GM04503 (cell line): ENCODE results near the gene SDK1.

ENCODE experiments used
- DNase-seq: peaks from one replicate; pipeline ENCODE4 v3.0.0-alpha.2; 2012; ENCODE audit warnings: low read depth

The SDK1 gene

GRCh38 chr7:3283130-3283704 is 17.8 kb upstream of the SDK1 start:
- no peak for DNase-seq

GRCh38 chr7:3285652-3286051 is 15.4 kb upstream of the SDK1 start:
- no peak for DNase-seq

GRCh38 chr7:3289996-3290395 is 11.1 kb upstream of the SDK1 start:
- no peak for DNase-seq

- no peak for DNase-seq
These were observed 8.4 kb upstream of the SDK1 start for GRCh38 chr7:3292694-3293093.

GRCh38 chr7:3294432-3295100 is 6.5 kb upstream of the SDK1 start:
- DNase-seq, result no peak

GRCh38 chr7:3297105-3297819 is 3.8 kb upstream of the SDK1 start:
- DNase-seq, result no peak

- DNase-seq, result no peak
These were observed 816 bp upstream of the SDK1 start for GRCh38 chr7:3300221-3300650.

- no peak for DNase-seq
These were observed 338 bp downstream of the SDK1 start for GRCh38 chr7:3301449-3301731.

GRCh38 chr7:3301831-3302618 is 973 bp downstream of the SDK1 start:
- no peak for DNase-seq

- DNase-seq, result no peak
These were observed 1.7 kb downstream of the SDK1 start for GRCh38 chr7:3302681-3303320.

- no peak for DNase-seq
These were observed 3.1 kb downstream of the SDK1 start for GRCh38 chr7:3304131-3304530.

- no peak for DNase-seq
These were observed 6.4 kb downstream of the SDK1 start for GRCh38 chr7:3307435-3307834.

GRCh38 chr7:3309140-3309539 is 8.1 kb downstream of the SDK1 start:
- no peak for DNase-seq

GRCh38 chr7:3309956-3310355 is 8.9 kb downstream of the SDK1 start:
- no peak for DNase-seq

- no peak for DNase-seq
These were observed 9.8 kb downstream of the SDK1 start for GRCh38 chr7:3310884-3311283.

- DNase-seq, result no peak
These were observed 11.5 kb downstream of the SDK1 start for GRCh38 chr7:3312583-3312982.

- no peak for DNase-seq
These were observed 17.8 kb downstream of the SDK1 start for GRCh38 chr7:3318874-3319273.

GRCh38 chr7:3321206-3321605 is 20.2 kb downstream of the SDK1 start:
- DNase-seq, result no peak

- DNase-seq, result no peak
These were observed 20.7 kb downstream of the SDK1 start for GRCh38 chr7:3321745-3322144.

- DNase-seq, result no peak
These were observed 25.2 kb downstream of the SDK1 start for GRCh38 chr7:3326246-3326645.

GRCh38 chr7:3327099-3327498 is 26.0 kb downstream of the SDK1 start:
- no peak for DNase-seq

GRCh38 chr7:3327655-3328054 is 26.6 kb downstream of the SDK1 start:
- DNase-seq, result no peak
